GM18909 (cell line): ENCODE measurements around the gene PODXL2.

Source experiments
- ATAC-seq: cut with Tn5 transposase; IDR thresholded peaks from one replicate; pipeline ENCODE4 v1.9.1; 2021; ENCODE audit warnings: mild to moderate bottlenecking; ENCODE audit not compliant: unreplicated experiment, poor library complexity

Gene PODXL2

GRCh38 chr3:127625821-127626220 is 3.2 kb upstream of the PODXL2 start:
- ATAC-seq, result no peak

DNA sequence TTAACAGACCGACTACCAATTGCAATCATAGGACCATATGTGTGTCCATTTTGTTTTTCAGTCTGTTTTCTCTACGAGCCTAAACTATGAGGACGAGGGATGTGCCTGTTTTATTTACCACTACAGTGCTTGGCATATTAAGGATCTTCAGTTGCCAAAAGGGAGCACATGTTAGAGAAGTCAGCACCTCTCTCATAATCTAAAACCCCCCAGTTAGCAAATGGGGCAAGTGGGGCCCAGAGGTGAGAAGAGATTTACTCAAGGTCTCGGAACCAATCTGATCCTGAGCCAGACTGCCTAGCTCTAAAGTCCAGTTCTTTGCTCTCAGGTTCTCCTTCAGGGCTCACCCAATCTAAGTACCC is 578 bp upstream of the PODXL2 start:
- no peak for ATAC-seq

GRCh38 chr3:127629467-127630403 is 750 bp downstream of the PODXL2 start:
- no peak for ATAC-seq

DNA sequence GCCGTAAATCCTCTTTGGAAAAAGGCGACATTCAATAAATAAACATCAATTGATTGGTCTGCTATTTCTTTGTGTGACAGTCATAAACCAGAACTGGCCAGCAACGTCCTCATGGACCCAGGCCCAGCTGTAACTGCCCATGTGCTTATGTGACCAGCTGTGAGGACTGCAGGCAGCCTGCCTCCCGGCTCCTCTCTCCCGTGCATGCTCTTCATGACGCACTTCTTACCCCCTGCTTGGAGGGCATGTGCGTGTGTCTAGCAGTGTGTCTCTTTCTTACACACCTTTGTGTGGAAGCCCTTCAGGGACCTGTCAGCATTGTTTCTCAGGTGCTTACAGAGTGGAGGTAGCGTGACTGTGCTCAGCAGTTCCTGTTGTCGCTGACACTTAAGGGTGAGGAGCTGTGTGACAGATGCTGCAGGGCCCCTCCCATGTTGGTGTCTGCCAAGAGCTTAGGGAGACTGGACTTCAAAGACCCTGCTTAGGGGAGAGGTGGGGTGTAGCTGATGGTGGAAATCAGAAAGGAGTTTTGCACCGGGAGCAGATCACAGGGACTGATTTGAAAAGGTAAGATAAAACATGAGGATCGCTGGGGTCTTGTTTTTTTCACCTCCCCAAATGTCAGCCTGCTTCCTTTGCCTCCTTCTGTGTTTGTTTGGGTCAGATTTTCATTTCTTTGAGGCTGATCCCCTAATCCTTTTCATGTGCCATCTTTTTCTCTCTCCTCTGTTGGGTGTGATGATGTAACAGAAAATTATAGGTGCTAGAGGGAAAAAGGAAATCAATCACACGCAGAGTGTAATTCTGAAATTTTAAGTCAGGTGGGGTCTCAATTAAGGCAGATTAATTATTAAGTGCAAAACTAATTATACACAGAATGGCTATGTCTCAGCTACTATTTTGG is 2.1 kb downstream of the PODXL2 start:
- no peak for ATAC-seq

GRCh38 chr3:127632035-127632820 is 3.2 kb downstream of the PODXL2 start:
- no peak for ATAC-seq

DNA sequence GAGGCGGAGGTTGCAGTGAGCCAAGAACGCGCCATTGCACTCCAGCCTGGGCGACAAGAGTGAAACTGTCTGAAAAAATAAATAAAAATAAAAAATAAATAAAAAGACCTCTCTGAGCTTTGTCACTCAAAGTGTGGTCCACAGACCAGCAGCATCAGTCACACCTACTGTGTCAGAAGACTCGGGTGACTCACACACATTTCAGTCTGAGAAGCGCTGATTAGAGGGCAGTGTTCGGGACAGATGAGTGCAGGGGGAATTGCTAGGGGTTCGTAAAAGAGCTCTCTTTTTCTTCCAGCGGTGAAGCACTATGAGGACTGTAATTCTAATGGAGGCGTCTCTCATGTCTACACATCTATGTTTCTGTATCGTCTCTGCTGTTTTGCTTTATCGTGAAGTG is 5.7 kb downstream of the PODXL2 start:
- ATAC-seq, result no peak

- no peak for ATAC-seq
These were observed 8.6 kb downstream of the PODXL2 start for GRCh38 chr3:127637546-127637945.

DNA sequence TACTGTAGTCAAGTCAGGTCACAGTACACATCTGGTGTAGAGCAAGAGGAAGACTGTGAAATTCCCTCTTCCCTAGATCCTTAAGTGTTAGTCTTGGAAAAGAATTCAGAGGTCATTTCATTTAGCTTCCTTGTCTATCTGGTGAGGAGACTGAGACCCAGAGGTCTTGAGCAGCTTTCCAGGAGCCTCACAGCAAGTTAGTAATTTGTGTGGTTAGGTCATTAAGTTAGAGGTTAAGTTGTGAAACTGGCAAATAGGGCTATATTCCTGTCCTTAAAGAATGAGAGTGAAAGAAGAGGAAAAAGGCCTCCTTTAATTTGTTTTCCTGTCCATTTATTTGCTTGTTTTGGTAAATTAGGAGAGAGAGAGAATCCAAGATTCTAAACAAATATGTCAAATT is 9.0 kb downstream of the PODXL2 start:
- ATAC-seq, result no peak

GRCh38 chr3:127639173-127640041 is 10.4 kb downstream of the PODXL2 start:
- ATAC-seq, result no peak

DNA sequence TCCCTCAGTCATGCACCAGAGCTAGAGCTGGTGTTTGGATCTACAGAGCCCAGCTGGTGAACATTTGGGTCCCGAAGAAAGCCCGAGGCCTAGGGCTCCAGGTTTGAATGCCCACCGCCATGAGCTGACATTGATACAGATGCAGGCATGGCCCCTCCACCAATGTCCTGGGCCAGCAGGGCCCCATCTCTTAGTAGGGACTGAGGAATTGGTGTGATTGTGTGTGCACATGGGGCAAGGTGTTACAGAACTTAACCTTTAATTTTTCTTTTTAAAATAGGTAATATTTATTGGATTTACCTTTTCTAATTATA is 11.0 kb downstream of the PODXL2 start:
- ATAC-seq, result no peak

DNA sequence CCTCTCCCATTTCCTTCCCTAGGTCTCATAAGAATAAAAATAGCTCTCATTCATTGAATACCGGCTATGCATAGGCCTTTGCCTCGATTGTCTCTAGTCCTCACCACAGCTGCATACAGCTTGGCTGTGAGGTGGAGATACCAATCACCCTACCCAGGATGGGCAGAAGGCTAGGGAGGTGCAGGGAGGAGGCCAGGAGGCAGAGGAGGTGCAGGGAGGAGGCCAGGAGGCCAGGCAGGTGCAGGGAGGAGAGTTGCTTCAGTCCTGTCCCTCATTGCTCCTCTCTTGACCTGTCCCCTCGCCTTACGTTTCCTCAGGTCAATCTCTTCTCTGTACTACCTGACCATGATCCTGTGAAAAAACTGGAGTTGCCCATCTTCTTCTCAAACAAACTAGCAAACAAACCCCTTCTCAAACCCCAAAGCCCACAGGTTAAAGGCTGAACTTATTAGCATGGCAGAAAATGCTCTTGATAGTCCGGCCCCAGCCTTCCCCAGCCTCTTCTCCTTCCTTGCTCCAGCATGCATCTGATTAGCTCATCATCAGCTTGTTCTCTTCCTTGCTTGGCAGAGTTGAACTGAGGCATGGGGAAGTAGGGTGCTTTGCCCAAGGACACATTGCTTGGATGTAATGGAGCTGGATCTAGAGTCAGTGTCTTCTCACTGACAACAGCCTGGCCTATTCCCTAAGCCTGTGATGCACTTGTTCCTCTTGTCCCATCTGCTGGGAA is 15.8 kb downstream of the PODXL2 start:
- ATAC-seq, result no peak

GRCh38 chr3:127645371-127646015 is 16.5 kb downstream of the PODXL2 start:
- no peak for ATAC-seq

- no peak for ATAC-seq
These were observed 17.6 kb downstream of the PODXL2 start for GRCh38 chr3:127646501-127647046.

GRCh38 chr3:127647166-127647844 is 18.3 kb downstream of the PODXL2 start:
- no peak for ATAC-seq

- no peak for ATAC-seq
These were observed 18.8 kb downstream of the PODXL2 start for GRCh38 chr3:127647845-127648204.

- ATAC-seq, result no peak
These were observed 21.3 kb downstream of the PODXL2 start for GRCh38 chr3:127650236-127650635.

- no peak for ATAC-seq
These were observed 22.7 kb downstream of the PODXL2 start for GRCh38 chr3:127651516-127652172.
